HG03457 (cell line): ENCODE results near the gene FCN1.

Experiments used
- ATAC-seq: cut with Tn5 transposase; IDR thresholded peaks from one replicate; pipeline ENCODE4 v1.9.1; 2021; ENCODE audit warnings: moderate number of reproducible peaks; ENCODE audit not compliant: unreplicated experiment

FCN1 gene

DNA sequence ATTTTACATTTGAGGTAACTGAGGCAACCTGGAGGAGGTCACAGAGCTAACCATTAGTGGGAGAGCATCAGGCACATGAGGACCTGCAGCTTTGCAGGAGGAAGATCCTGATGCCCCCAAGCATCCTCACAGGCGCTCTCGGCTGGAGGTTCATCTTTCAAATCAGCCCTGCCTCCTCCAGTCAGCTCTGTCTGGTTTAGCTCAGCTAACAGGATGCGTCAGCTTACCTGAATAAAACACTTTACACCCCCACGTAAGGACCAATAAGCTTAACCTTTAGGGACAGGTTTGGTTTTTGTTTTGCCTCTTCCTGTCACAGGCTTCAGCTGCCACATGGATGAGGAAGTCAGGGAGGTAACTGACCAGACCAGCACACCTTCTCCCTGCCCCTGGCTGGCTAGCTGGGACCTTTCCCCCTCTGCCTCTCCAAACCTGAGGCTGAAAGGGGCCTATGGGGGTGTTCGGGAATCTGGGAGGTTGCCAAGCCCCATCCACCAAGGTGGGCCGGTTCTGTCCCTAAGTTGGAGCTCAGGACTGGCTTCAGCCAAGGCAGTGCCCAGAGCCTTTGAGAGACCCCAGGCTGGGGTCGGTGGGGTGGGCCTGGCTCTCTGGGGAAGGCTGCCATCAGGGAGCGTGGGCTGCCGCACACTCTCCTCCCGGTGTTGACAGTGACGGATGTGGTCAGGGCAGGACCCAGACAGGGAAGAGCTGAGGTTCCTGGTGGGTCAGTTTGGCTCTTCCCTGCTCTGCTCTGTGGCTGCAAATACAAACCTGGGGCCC lies 20.0 kb upstream of the FCN1 start:
- no peak for ATAC-seq

DNA sequence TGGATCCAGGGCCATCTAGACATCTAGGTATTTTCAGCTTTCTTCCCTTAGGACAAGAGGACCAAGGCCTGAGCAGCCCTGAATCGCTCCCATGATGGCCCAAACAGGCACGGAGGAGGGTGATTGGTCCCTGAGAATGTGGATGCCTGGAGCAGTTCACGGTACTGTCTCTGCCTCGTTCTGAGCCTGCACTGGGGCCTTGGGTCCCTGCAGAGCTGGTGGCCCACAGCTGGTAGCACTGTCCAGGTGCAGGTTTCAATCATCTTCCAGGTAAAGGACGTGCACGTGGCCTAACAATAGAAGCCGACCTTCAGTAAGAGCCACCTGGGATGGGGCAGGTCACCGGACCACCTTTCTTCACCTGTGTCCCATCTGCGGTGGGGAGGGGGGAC lies 19.4 kb upstream of the FCN1 start:
- no peak for ATAC-seq

DNA sequence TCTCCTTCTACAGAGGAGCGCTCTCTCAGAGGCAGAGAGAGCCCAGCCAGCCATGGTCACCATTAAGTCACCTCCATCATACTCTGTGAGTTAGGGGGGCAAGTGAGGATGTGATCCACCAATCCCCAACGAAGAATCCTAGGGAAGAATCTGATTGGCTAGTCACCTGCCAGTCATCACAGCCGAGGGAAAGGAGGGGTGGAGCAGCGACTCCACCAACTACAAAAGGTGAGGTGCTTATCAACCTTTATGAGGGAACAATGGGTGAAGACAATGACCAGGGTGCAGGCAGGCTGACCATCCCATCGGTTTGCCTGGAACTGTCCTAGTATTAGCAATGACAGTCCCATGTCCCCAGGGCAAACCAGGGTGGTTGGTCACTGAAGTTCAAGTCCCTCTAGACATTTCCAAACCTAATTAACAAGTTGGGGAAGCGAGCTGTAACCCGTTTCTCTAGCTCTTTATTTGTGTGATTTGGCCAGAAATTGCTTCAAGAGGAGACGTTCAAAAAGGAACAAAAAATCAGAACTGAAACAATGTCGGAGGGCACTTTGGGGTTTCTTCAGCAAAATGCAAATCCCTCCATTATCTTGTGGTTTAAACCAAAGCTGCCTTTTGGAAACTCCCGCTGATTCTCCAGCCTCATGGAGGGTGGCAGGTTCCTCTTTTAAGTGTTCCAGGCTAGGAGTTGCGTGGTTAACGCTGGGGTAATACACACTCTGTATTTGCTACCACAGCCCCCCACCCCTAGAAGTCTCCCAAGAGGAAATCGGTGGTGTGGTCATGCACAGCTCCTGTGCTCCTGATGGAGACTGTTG lies 18.8 kb upstream of the FCN1 start:
- ATAC-seq = no peak

DNA sequence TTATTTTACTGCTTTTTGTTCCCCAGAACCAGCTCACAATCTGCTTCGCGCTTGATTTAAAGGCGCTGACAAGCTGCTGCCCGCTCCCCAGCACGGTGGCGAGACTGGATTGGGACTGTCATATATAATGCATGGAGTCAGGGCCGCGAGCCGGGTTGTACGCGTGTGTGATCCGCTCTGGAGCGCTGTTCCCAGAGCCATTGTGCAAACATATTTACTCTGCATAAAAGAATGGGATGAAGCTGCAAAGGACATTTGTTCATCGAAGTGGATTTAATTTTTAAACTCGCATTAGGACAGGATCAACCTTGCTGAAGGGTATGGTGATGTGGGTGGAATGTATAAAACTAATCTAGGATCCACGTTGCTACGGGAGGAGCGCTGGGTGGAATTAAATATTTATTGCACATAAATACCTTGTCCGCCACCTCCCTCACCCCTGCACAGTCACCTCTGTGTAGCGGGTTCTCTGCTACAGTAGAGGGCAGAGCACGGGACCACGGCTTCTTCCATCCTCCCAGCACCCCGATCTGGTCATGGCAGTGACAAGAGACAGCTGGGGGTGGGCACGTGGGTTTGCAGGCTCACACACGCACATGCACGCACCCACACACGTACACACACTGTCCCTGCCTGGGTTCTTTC lies 18.1 kb upstream of the FCN1 start:
- no peak for ATAC-seq

DNA sequence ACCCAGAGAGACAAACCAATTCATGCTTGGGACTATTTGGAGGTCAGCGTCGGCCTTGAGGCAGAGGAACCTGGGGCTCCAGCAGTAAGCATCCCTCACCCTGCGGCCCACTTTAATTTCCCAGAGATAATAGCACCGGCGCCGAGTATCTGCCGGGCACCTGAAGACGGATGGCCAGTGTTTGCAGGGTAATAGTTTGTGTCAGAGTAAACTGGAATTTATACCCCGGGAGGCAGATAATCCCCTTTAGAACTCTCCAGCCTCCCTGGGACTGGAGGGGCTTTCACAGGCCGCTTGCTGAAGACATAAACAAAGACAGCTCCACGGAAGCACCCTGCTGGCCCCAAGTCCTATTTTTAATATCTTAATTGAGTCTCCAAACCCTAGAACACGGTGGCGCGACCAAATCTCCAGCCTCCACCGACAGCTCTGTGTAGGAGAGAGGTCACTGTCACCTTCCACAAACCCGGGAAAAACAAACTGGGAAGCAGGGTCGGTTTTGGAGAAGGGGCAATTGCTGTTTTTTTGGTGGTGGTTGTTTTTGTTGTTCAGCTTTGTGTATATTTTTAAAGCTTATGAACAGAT lies 17.4 kb upstream of the FCN1 start:
- ATAC-seq = no peak

DNA sequence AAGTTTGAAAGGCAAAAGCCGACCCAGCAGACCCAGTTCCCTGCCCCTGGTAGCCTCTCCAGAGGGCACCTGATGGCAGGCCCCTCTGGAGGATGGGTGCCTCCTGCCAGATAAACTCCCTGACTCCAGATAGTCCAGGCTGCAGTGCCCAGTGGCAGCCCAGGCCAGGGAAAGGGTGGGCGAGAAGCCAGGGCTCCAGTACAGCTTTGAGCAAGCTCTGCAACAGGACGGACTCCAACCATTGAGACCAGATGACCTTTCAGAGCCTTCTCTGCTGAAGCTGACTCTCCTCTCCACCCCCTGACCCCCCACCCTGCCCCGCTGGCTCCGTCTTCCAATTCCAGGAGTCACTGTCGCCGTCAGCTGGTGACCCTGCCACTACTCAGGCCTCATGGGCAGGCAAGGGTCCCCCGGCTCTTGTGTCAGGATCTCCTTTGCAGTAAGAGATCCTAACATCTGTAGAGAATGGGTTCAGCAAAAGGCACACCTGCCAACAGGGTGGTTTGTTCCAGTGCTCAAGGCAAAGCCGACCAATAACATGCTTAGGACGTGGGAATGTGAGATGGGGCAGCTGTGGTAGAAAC lies 15.5 kb upstream of the FCN1 start:
- no peak for ATAC-seq

DNA sequence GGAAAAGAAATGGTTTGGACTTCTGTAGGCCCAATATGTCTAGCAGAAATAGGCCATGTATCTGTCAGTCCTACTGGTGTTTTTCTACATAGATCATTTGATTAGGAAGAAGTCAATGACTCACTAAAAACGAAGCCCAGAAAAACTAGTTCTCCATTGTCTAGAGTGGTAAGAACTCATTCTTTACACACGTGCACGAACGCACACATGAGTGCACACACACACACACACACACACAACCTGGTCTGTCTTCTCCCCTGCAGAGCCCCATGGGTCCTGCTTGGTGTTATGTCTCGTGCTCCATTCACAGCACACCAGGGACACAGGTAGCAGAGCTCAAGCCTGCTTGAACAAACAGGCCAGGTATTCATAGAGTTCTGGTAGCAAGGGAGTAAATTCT lies 14.9 kb upstream of the FCN1 start:
- ATAC-seq = no peak

DNA sequence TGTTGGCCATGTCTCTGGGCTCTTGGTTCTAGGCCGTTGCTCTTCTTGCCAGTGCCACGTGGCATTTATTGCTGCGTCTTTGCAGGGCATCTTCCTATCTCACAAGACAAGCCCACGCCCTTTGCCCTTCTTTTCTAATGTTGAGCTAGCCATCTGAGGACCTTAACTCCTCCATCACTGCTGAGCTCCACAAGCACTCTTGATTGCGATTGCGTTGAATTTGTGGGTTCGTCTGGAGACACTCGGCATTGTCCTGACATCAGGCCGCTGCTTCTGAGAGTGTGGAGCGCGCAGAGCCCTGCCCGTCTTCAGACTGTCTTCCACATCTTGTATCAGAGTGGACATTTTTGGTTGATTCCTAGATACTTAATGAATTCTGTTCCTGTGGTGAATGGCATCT lies 14.5 kb upstream of the FCN1 start:
- ATAC-seq = no peak

DNA sequence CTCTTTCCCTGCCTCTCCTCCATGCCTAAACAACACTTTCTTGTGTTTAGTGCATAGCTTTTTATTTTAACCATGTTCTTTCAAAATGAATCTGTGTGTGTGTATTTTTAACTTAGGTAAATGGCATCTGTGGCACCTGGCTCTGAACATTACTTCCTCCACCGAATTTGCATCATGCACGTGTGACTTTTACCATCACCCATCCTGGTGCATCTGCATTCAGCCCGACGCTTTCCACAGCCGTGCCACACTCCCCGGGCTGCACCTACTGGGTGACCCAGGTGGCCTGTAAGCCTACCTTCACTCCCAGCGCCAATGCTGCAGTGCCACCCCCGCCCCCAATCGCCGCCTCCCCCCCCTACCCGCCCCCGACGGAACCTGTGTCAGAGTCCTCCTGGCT lies 12.7 kb upstream of the FCN1 start:
- no peak for ATAC-seq

DNA sequence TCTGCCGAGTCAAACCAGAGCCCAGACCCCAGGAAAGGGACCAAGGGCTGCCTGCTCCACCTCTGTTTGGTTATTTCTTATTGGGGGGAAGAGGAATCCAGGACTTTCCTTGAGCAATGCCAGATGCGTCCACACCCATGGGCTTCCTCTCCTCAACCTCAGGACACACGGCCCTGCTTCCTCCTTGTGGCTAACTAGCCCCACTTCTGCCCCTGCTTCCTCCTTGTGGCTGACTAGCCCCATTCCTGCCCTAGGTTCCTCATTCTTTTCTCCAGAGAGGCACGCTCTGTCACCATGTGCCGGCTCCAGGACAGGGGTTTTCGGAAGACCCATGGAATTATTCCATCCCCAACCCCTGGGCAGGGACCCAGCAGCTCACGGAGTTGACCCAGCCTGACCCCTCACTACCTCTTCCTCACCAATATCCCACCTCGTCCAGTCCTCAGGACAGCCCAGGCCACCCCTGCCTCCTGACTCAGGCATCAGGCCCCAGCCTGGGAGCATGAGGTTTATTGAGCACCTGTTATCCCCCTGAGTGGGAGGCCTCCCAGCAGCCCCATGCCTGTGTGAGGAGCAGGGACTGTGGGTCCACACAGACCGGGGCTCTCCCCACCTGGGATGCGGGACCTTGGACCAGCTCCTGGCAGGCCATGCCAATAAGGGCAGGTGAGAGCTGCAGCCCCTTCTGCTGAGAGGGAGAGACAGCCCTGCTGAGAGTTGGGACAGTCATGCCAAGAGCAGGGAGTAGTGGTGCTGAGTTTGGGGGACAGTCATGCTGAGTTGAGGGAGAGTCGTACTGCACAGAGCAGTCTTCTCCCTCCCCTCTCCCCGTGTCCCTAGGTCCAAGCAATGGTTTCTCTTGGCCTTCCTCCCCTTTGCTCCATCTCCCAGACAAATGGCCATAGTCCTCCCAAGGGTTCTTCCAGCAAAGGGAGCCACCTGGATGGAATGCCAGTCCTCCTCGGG lies 11.8 kb upstream of the FCN1 start:
- no peak for ATAC-seq

DNA sequence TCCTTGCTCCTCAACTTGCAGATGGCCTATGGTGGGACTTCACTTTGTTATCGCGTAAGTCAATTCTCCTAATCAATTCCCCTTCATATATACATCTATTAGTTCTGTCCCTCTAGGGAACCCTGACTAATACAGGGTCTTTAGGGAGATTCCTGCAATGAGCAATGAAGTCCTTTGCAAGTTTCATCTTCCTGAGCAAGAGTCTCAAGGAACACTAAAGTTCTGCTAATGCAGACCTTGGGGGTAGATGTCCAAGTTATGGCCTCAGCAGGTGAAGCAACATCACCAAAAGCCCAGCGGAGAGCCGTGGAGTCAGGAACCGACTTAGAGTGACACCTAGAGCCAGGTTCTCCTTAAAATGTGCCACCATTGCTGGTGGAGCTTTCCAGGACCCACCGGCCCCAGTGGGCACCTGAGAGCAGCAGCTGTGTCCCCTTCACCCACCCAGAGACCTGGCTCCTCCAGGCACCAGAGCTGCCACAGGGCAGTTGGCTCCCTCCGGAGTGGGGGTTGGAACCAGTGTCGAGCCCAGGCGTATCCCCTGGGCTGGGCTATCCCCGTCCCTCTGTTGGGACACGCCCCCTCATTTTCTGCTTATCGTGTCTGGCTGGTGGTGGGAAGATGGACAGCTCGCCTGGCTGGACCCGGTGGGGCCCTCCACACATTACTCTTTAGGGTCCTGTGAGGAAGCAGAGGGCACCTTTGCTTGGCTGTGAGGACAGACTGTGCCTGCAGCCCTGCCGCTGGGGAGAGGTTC lies 10.9 kb upstream of the FCN1 start:
- ATAC-seq = no peak

DNA sequence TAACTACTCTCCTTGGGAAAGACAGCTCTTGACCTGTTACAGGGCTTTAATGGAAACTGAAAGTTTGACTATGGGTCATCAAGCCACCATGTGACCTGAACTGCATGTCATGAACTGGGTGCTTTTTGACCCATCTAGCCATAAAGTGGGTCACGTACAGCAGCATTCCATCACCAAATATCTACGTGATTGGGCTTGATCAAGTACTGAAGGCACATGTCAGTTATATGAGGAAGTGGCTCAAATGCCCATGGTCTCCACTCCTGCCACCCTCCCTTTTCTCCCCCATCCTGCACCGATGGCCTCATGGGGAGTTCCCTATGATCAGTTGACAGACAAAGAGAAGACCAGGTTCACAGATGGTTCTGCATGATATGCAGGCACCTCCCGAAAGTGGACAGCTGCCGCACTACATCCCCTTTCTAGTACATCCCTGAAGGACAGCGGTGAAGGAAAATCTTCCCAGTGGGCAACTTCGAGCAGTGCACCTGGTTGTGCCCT lies 7.3 kb upstream of the FCN1 start:
- ATAC-seq = no peak

DNA sequence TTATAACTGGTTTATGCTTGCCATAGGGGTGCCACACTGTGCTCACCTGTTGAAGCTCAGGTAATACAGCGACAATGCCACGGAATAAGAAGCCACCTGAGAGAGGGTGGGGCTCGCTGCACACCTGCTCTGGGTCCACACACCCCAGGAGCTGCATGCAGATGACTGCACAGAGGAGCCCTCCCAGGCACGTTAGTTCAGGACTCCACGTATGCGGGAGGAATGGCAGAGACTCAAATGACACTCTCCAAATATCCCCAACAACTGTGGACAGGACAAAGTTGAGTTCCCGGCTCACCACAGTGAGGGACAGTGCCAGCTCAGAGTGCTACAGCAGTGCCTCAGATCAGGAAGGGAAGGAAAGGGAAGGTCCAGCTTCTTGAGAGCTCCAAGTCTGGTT lies 5.8 kb upstream of the FCN1 start:
- no peak for ATAC-seq

DNA sequence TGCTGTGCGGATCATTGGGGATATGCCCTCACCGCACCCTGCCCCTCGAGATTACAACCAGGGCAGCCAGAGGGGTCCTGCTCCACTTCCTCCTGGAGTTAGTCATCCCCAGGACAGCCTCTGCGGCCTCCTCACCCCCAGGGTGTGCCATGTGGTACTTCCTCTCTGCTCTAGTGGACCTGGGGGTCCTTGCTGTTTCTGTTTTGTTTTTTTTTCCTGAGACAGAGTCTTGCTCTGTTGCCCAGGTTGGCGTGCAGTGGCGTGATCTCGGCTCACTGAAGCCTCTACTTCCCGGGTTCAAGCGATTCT lies 5.2 kb upstream of the FCN1 start:
- ATAC-seq = no peak

DNA sequence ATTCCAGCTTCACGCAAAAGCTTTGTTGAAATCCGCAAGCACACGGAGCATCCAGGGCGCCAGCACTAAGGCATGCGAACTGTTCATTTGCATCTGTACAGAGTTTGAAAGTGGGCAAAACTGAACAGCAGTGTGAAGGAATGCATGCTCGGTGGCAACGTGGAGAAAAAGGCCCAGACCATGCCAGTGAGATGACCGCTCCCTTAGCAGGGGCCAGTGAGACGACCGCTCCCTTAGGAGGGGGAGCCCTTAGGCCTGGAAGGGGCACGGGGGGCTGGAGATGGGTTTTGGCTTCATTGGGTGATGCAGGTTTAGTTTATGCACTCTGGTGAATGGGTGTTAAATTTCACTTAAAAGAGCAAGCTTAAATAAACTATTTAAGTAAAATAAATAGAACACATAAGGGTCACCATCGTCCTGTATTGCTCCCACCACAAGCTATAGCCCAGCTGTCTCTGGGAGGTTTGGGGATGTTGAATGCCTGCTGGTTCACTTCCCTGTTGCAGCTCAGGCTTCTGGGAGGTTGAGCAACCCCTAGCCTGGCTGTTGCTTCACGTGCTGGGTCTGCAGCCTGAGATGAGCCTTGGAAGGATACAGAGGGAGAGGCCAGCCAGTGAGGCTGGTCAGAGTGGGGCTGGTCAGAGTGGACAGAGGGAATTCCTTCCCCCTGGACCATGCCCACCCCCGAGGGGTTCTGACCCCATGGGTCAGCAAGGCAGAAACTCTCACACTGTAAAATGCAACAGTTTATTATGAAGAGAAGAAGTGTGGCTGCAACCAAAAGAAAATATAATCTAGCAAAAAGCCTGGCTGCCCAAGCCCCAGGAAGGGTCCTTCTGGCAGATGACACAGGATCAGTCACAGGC lies 4.6 kb upstream of the FCN1 start:
- ATAC-seq = no peak

DNA sequence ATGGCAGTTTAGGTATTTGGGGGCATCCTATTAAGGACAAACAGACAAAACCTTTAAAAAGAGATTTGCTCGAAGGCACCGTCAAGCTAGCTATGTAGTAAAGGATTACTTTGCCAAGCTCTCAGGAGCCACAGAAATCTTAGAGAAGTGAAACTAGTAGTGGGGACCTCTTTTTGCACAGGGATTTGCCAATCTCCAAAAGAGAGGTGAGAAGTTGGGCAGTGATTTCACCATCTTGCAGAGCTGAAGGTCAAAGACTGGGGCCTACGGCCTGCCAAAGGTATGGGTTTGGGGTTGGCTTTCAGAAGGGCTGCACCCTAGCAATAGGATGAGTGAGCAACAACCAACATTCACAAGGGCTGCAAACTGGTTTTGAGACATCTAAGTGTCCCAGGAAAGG lies 1.6 kb upstream of the FCN1 start:
- no peak for ATAC-seq

DNA sequence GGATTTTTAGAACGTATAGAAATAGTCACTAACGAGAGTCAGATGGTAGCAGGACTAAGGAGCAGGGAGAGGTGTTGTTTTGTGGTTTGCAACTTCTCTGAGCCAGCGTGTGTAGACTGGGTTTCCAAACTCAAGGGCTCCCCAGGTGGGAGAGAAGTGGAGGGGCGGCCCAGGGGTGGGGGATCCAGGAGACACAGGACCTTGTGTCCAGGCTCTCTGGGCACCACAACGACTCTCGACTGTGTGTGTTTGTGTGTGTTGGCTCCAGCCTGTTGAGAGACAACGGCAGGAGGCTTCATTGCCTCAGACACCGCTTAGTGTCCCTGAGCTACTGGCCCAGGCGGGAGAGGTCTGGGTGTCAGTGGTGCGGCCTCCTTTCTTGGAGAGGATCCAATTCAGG lies 934 bp upstream of the FCN1 start:
- no peak for ATAC-seq

DNA sequence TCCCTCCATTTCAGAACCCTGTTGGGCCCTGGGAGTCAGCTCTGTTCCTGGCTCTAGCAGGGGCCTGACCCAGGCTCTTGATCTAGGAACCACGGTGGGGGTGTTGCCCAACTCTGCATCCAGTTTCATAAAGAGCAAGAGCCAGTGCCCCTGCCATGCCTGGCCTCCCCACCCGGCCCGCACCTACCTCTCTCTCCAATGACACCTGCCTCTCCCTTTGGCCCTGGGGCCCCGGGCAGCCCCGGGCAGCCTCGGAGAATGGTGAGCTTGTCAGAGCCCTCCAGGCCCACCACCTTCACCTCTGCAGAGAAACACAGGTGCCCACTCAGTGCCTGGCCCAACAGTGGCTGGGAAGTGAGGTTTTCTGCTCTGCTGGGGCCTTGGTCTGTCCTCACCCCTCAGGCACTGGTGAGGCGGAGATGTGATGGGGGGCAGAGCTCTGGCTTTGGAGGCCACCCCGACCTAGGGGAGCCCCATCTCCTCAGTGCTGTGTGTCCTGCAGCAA lies 1.5 kb downstream of the FCN1 start:
- ATAC-seq = no peak
